Suppressor macrophage treated with lipopolysaccharide for 4 hours (primary cell): ENCODE results near the gene DRC3.
"Not testable (repeated sequence)": the region's sequence is repeated elsewhere in the genome, so short reads cannot be mapped to it uniquely, and the experiment has no call there.

Source experiments
- DNase-seq: peaks from one replicate; pipeline ENCODE4 v3.0.0-alpha.2; 2020

The DRC3 gene

DNA sequence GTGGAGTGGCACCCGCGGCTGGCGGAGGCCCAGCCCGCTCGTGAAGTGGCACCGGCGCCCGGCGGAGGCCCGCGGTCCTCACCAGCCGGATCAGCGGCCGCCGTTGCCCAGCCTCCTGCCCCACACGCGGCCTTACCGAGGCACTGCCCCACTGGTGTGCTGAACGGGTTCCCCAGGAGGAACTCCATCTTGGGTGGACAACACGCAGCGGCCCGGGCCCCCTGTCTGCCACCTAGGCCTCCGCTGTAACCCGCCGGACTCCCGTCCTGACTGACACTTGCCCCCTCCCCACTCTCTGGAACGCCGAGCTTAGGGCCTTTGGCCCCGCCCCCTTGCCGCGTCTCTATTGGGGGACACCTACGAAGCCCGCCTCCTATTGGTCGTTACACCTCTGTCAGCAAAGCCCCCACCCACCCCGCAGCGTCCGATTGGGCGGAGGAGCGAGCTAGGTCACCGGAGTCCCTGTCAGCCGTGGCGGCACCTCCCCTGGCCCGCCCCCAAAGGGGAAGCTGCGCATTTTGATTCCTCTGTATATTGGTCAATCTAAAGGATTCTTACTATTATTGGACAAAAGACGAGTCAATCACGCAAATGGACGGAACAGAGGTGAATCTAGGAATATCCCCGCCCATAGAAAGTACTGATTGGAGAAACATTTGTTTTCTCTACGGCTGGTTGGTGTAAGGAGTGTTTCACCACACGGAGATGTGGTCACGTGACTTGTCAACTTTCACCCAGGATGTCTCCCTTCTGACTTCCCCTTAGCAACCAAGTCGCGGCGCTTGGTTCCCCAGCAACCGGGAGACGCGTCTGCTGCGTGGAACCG, at the start of gene DRC3, which contains the start of gene TOM1L2:
Gene DRC3 (plus strand): TSS at position 737 of the 826 bp plus-strand sequence. CDS start 4,737 bp downstream, outside the sequence.
Gene TOM1L2 (minus strand): TSS at position 275 of the 826 bp plus-strand sequence. CDS start 87 bp downstream, at position 188.
- DNase-seq, result peak; percentile 100

DNA sequence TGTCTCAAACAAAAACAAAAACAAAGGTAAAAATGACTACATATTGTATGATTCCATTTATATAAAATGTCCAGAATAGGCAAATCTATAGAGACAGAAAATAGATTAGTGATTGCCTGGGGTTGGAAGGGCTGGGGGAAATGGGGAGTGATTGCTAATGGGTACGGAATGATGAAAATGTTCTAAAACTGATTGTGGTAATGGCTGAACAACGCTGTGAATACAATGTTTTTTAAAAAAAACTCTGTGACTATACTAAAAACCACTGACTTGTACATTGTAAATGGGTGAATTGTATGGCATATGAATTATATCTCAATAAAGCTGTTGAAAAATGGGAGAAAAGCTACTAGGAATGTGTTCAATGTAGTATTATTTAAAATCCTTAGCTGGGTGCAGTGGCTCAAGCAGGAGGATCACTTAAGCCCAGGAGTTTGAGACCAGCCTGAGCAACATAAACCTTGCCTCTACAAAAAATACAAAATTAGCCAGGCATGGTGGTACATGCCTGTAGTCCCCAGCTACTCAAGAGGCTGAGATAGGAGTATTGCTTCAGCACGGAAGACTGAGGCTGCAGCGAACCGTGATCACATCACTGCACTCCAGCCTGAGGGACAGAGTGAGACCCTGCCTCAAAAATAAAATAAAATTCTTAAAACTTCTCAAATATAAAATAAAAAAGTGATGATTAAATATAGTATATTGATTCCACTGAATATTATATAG, 48.4 kb upstream of the DRC3 start:
- DNase-seq, result no peak

- peak; percentile 19 for DNase-seq
Observed at GRCh38 chr17:17924857-17925250, 47.8 kb upstream of the DRC3 start.

GRCh38 chr17:17926036-17926435, 46.6 kb upstream of the DRC3 start:
- DNase-seq, result no peak

DNA sequence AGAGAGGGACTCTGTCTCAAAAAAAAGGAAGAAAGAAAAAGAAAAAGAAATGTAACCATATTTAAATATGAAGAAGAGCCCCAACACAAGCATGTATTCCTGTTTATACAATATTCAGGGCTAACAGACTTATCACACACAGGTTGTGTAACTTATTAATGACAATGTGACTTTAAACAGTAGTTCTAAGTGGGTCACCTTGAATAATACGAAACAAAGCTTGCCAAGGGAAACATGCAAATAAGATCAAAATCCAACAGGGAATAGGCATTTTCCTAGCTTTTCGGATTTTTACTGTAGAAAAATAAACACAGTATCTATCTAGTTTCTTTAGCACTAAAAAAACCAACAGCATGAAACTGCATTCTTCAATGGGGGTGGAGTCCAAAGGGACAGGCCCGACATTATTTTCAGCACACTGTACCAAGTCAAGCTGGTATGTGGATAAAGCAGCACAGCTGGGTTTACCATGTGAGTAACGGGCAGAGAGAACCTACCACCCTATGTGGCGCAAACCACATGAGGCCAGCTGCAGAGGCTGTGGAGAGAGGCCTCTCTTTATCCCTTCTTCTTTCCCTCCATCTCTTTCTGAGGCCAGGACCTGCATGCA, 45.7 kb upstream of the DRC3 start:
- DNase-seq, result no peak

GRCh38 chr17:17928398-17929287, 44.0 kb upstream of the DRC3 start:
- DNase-seq, result no peak

- no peak for DNase-seq
Observed at GRCh38 chr17:17929655-17930380, 42.8 kb upstream of the DRC3 start.

- no peak for DNase-seq
Observed at GRCh38 chr17:17930674-17931073, 42.0 kb upstream of the DRC3 start.

GRCh38 chr17:17931159-17931558, 41.5 kb upstream of the DRC3 start:
- no peak for DNase-seq

DNA sequence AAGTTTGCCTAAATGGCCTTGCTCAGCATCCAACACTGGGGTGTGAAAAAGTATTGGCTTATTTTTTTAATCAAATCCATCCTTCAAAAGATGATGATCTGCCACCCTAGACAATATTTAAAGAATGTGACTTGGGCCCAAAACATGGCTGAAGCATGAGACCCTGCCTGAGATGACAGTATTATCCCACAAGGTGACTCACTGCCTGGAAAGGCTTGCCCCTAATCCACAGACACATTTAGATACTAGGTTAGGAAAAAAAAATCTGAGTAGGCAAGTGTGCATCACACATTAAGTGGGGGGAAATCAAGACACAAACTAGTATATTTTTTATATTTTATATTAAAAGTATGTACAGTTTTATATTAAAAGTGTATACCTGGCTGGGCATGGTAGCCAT, 38.9 kb upstream of the DRC3 start:
- no peak for DNase-seq

- DNase-seq, result no peak
Observed at GRCh38 chr17:17934214-17934613, 38.4 kb upstream of the DRC3 start.

- peak; percentile 39 for DNase-seq
Observed at GRCh38 chr17:17934806-17935205, 37.9 kb upstream of the DRC3 start.

DNA sequence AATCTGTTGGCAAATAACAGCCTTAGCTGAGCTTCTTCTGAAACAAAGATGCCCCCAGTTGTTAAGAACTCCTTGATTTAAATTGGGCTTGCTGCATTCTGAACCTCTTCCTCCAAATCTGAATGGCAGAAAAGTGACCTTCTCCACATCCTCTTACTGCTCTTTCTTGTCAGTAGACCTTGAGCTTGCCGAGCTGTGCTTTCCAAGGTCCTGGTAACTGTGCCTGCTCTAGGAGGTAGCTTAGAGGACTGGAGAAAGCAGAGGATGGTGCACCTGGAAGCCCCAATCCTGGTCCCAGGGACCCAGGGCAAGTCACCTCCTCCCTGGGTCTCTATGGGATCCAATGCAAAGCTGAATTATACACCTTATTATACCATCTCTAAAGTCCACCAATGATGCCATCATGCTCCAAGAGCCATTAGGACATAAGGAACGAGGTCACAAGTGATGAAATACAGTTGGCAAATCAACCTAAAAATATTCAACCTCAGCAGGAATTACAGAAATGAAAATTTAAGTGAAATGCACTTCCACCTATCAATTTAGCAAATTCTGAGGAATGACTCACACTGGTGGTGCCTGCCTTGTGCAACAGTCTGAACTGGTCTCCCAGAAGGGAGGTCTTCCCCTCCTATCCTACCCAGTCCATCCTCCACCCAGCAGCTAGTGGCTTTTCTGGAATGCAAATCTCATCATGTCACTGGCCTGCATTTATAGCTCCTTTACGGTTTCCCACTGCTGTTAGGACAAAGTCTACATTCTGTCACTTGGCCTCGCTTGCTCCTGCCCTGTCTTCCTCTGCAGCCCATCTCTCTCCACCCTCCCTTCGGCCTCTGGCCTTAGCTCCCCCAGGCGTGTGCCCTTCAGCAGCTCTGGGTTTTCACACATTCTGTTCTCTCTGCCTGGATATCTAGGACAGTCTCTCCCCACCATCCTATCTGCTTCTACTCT, 37.1 kb upstream of the DRC3 start:
- peak; percentile 87 for DNase-seq

DNA sequence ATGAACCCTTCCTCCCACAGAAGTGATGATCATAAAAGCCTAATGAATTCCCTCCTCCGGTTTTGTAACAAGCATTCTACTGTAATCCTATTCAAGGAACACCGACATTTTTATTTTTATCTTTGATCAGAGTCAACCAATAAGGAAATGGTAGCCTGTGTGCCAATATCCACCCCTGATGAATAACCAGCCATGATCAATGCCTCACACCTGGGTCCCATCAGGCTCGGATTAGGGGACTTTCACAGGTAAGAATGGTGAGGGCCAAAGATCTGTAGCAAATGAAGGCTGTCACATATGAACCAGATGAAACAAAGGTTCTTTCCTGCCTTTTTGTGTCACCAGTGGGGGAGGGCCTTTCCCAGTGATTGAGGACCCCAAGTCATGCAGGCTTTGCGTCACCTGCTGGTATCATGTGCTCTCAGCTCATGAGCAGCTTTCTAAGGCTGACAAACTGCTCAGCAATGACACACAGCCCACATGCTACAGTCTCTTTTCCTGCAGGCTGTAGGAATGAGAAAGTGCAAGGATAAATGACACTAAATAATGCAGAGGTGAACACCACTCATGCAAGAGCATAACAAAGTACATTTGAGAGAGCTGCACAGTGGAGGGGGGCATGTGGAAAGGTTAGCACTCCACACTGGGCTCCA, 35.3 kb upstream of the DRC3 start:
- DNase-seq, result peak; percentile 56

GRCh38 chr17:17937958-17938357, 34.7 kb upstream of the DRC3 start:
- no peak for DNase-seq

- DNase-seq, result no peak
Observed at GRCh38 chr17:17938388-17939107, 34.1 kb upstream of the DRC3 start.

DNA sequence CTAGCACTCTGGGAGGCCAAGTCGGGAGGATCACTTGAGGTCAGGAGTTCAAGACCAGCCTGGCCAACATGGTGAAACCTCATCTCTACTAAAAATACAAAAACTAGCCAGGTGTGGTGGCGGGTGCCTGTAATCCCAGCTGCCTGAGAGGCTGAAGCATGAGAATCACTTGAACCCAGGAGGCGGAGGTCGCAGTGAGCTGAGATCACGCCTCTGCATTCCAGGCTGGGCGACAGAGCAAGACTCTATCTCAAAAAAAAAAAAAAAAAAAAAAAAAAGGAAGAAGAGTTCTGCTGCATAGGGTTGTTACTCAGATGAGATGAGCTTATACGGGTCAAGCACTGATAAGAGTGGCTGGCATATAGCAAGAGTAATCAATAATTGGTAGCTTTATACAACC, 32.7 kb upstream of the DRC3 start:
- DNase-seq, result not testable (repeated sequence)

DNA sequence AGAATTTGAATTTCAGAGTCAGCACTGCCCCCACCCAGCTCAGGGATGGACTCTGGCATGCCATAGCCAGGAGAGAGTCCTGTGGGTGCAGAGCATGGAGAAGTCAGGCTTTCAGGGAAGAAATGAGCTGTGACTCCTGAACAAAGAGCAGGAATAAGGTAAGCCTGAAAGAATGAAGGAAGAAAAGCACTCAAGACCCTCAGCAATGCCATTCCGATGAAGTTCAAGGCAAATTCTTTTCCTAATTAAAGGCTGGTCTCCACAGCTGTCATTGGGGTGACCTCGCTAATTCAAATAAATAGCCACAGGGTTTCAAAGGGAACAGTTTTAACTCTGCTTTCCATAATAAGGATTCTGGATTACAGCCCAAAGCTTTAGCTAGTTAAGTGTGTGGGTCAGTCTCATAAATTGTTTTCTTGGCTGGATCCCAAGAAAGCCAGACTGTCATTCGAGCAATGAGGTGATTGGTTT, 32.2 kb upstream of the DRC3 start:
- no peak for DNase-seq

DNA sequence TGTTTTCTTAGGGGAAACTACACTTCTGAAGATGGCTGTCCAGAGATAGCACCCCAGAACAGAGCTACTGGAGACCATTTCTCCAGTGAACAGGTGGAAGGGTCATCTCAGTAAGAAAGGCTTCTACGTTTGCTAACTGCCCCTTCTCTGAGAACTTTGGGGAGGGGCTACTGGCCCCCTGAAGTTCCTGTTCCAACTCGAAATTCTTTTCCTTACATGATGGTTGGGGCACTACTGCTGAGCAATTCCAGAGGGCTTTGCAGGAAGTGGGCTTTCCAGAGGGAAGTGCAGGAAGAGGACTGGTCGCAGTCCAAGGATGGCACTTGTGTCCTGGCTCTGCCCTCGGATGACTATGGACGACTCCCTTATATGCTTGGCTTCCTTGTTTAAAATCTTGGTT, 31.6 kb upstream of the DRC3 start:
- DNase-seq, result no peak
